KMS-11 (cell line): ENCODE results near the gene GAK.
"Not testable (repeated sequence)": the region's sequence is repeated elsewhere in the genome, so short reads cannot be mapped to it uniquely, and the experiment has no call there.

Experiments
- H2AFZ ChIP-seq: fragments of 200-600 bp; sonication (generic); 2 replicates; pipeline ENCODE4 v1.6.1; 2016; ENCODE audit warnings: antibody characterized with exemption, mixed run types, low read depth
- H3K27ac ChIP-seq: fragments of 200-600 bp; sonication (generic); 2 replicates; pipeline ENCODE4 v1.6.1; 2016; ENCODE audit warnings: mild to moderate bottlenecking, mixed run types
- H3K27me3 ChIP-seq: fragments of 200-600 bp; sonication (generic); 2 replicates; pipeline ENCODE4 v1.6.1; 2017; ENCODE audit warnings: mild to moderate bottlenecking, low read depth, mixed run types, moderate library complexity; ENCODE audit not compliant: insufficient read depth
- H3K36me3 ChIP-seq: fragments of 200-600 bp; sonication (generic); 2 replicates; pipeline ENCODE4 v1.6.1; 2017; ENCODE audit warnings: mild to moderate bottlenecking, mixed run types; ENCODE audit not compliant: insufficient read depth
- H3K4me1 ChIP-seq: fragments of 200-600 bp; sonication (generic); 2 replicates; pipeline ENCODE4 v1.6.1; 2016; ENCODE audit warnings: mild to moderate bottlenecking, low read depth, mixed run types; ENCODE audit not compliant: poor library complexity, severe bottlenecking
- H3K4me2 ChIP-seq: fragments of 200-600 bp; sonication (generic); 2 replicates; pipeline ENCODE4 v1.7.0; 2016; ENCODE audit warnings: mild to moderate bottlenecking, mixed run types
- H3K4me3 ChIP-seq: fragments of 200-600 bp; sonication (generic); IDR thresholded peaks from 2 replicates; pipeline ENCODE4 v1.6.1; 2017; ENCODE audit warnings: low read depth, low read length, mixed read lengths; ENCODE audit not compliant: insufficient read depth
- H3K79me2 ChIP-seq: fragments of 200-600 bp; sonication (generic); 2 replicates; pipeline ENCODE4 v1.6.1; 2016; ENCODE audit warnings: low read depth, mixed run types; ENCODE audit not compliant: insufficient read depth
- H3K9ac ChIP-seq: fragments of 200-600 bp; sonication (generic); 2 replicates; pipeline ENCODE4 v1.6.1; 2016; ENCODE audit warnings: mild to moderate bottlenecking, mixed run types
- H4K20me1 ChIP-seq: fragments of 200-600 bp; sonication (generic); 2 replicates; pipeline ENCODE4 v1.6.1; 2016; ENCODE audit warnings: mild to moderate bottlenecking, mixed run types; ENCODE audit not compliant: insufficient read depth
- CTCF ChIP-seq: fragments of 200-600 bp; sonication (generic); conservative IDR thresholded peaks from 2 replicates; pipeline ENCODE4 v1.6.1; 2017; ENCODE audit warnings: low read depth, mild to moderate bottlenecking, antibody characterized with exemption, low read length, moderate library complexity, mixed read lengths

The GAK gene

DNA sequence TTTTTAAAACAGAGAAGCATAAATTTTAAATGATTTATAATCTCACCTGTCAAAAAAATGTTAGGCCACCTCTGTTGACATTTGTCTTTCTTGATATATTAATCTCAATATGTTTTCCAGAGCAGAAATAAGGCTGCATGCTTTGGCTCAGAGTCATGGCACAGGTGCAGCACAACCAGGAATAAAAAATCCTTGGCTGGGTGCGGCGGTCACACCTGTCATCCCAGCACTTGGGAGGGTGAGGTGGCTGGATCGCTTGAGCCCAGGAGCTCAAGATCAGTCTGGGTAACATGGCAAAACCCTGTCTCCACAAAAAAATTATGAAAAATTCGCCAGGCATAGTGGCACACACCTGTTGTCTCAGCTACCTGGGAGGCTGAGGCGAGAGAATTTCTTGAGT, 124.3 kb downstream of the GAK start:
- Histone ChIP-seq H3K4me3 (no peak overlapping the region), H3K79me2 (no peaks in the 10 kb centered on the region), H4K20me1 (no peaks in the 10 kb centered on the region), H3K36me3 (no peaks in the 10 kb centered on the region), H2AFZ (no peak overlapping the region), H3K27me3 (peaks cover 4% of the 10 kb centered on the region; the same call in 1 of the 2 replicates), H3K27ac (no peak overlapping the region), H3K9ac (no peak overlapping the region), H3K4me1 (no peaks in the 10 kb centered on the region), H3K4me2 (no peak overlapping the region)
- no peak for TF ChIP-seq CTCF

DNA sequence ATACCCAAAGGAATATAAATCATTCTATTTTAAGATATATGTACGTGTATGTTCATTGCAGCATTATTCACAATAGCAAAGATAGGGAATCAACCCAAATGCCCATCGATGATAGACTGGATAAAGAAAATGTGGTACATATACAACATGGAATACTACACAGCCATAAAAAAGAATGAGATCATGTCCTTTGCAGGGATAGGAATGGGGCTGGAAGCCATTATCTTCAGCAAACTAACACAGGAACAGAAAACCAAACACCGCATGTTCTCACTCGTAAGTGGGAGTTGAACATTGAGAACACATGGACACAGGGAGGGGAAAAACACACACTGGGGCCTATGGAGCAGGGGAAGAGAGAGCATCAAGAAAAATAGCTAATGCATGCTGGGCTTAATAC, 125.1 kb downstream of the GAK start:
- H3K79me2 ChIP-seq, H3K36me3 ChIP-seq, H3K27me3 ChIP-seq: not testable (repeated sequence)

GRCh38 chr4:804804-805203, 127.3 kb downstream of the GAK start:
- H2AFZ ChIP-seq = no peak overlapping the region
- no peaks in the 10 kb centered on the region for H3K27me3 ChIP-seq
- no peaks in the 10 kb centered on the region for H3K79me2 ChIP-seq
- H3K4me3 ChIP-seq = no peak overlapping the region
- no peaks in the 10 kb centered on the region for H4K20me1 ChIP-seq
- TF ChIP-seq CTCF = no peak
- no peak overlapping the region for H3K27ac ChIP-seq
- no peak overlapping the region for H3K9ac ChIP-seq
- no peak overlapping the region for H3K4me2 ChIP-seq
- H3K36me3 ChIP-seq = no peaks in the 10 kb centered on the region
- H3K4me1 ChIP-seq = no peaks in the 10 kb centered on the region

More for the DNA sequence above, 125.1 kb downstream of the GAK start:
- H2AFZ ChIP-seq, H3K4me1 ChIP-seq, H3K9ac ChIP-seq, H3K4me3 ChIP-seq, H3K4me2 ChIP-seq, H3K27ac ChIP-seq, H4K20me1 ChIP-seq: not testable (repeated sequence)

DNA sequence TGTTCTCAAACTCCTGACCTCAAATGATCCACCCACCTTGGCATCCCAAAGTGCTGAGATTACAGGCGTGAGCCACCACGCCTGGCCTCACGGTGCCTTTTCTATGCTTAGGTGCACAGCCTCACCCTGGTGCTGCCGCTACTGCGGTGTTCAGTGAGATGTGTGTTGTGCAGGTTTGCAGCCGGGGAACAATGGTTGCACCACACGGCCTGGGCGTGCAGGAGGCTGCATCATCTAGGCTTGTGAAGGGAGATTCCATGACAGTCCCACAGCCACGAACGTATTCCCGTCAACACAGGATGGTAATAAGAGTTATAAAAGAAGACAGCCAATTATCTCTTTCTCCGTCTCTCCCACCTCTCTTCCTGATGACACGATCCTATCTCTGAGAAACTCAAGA, 128.2 kb downstream of the GAK start:
- Histone ChIP-seq H4K20me1 (no peaks in the 10 kb centered on the region), H3K27ac (no peak overlapping the region), H3K4me3 (no peak overlapping the region), H3K9ac (no peak overlapping the region), H3K4me2 (no peak overlapping the region), H3K79me2 (no peaks in the 10 kb centered on the region), H3K36me3 (no peaks in the 10 kb centered on the region), H3K4me1 (no peaks in the 10 kb centered on the region), H3K27me3 (no peaks in the 10 kb centered on the region), H2AFZ (no peak overlapping the region)
- no peak for TF ChIP-seq CTCF

- no peaks in the 10 kb centered on the region for H3K27me3 ChIP-seq
- H4K20me1 ChIP-seq = no peaks in the 10 kb centered on the region
- H3K4me2 ChIP-seq = no peak overlapping the region
- H3K4me3 ChIP-seq = no peak overlapping the region
- no peaks in the 10 kb centered on the region for H3K4me1 ChIP-seq
- no peak overlapping the region for H3K9ac ChIP-seq
- H3K36me3 ChIP-seq = no peaks in the 10 kb centered on the region
- H2AFZ ChIP-seq = no peak overlapping the region
- no peak overlapping the region for H3K27ac ChIP-seq
- TF ChIP-seq CTCF = no peak
- H3K79me2 ChIP-seq = no peaks in the 10 kb centered on the region
Observed at GRCh38 chr4:801436-802124, 130.5 kb downstream of the GAK start.
